K562 (cell line): ENCODE results near the gene TMEM60. TPM values are rescaled to one million over a fixed set of nuclear protein-coding genes. Genes with fewer than 3 reads are reported as not detected.

ENCODE experiments used
- BCLAF1 ChIP-seq, 2 experiments: fragments of 450-650 bp in 1 of 2; IDR thresholded peaks; 2 replicates each; pipeline ENCODE4 v1.6.1; 2011 to 2017; ENCODE audit warnings: low read depth in 2 of 2, antibody characterized with exemption in 1 of 2, borderline replicate concordance in 1 of 2, low read length in 1 of 2, mild to moderate bottlenecking in 1 of 2, mixed read lengths in 1 of 2; ENCODE audit not compliant: control insufficient read depth in 1 of 2
- BDP1 ChIP-seq: IDR thresholded peaks from 3 replicates; pipeline ENCODE4 v1.6.1; 2011; ENCODE audit not compliant: insufficient read length, insufficient read depth
- CBFA2T3 ChIP-seq: fragments of 450-650 bp; IDR thresholded peaks from 2 replicates; pipeline ENCODE4 v1.6.1; 2017
- CBX5 ChIP-seq: IDR thresholded peaks from 2 replicates; pipeline ENCODE4 v1.6.1; 2014; ENCODE audit warnings: low read depth, borderline replicate concordance
- CEBPB ChIP-seq: fragments of 450-650 bp; IDR thresholded peaks from 2 replicates; pipeline ENCODE4 v1.6.1; 2016; ENCODE audit warnings: missing genetic modification characterization, missing compliant biosample characterization
- CREM ChIP-seq: IDR thresholded peaks from 2 replicates; pipeline ENCODE4 v1.6.1; 2014; ENCODE audit warnings: antibody characterized with exemption, low read depth
- GATAD2B ChIP-seq: fragments of 450-650 bp; IDR thresholded peaks from 2 replicates; pipeline ENCODE4 v1.6.1; 2017; ENCODE audit warnings: mild to moderate bottlenecking, borderline replicate concordance
- HDAC1 ChIP-seq, 2 experiments: fragments of 450-650 bp; IDR thresholded peaks; 2 replicates each; pipeline ENCODE4 v1.6.1; 2016 to 2017; ENCODE audit warnings: inconsistent platforms in 1 of 2, mild to moderate bottlenecking in 1 of 2, moderate library complexity in 1 of 2
- IFI16 ChIP-seq: fragments of 250-450 bp; sonication (Bioruptor Pico); IDR thresholded peaks from 2 replicates; pipeline ENCODE4 v2.1.2; 2022; ENCODE audit warnings: mild to moderate bottlenecking, inconsistent platforms
- JUND ChIP-seq, 2 experiments: IDR thresholded peaks; 2 replicates in 1 of 2; 3 replicates in 1 of 2; pipeline ENCODE4 v1.6.1; 2011; ENCODE audit warnings: borderline replicate concordance in 2 of 2, low read depth in 2 of 2, low read length in 2 of 2, improper control_type of control experiment in 1 of 2, missing biosample characterization in 1 of 2, missing genetic modification characterization in 1 of 2, missing genetic modification reagents in 1 of 2
- KDM1A ChIP-seq, 2 experiments: fragments of 450-650 bp; IDR thresholded peaks; 2 replicates each; pipeline ENCODE4 v1.6.1; 2016; ENCODE audit warnings: mild to moderate bottlenecking in 2 of 2
- OTX1 ChIP-seq: fragments of 450-650 bp; formaldehyde crosslinking; IDR thresholded peaks from 2 replicates; pipeline ENCODE4 v1.4.0; 2022; ENCODE audit warnings: mild to moderate bottlenecking
- PRMT5 ChIP-seq: sonication (generic); formaldehyde crosslinking; IDR thresholded peaks from 2 replicates; pipeline ENCODE4 v1.5.0; 2020; ENCODE audit warnings: missing genetic modification reagents
- RBM39 ChIP-seq: fragments of 200-400 bp; formaldehyde crosslinking; optimal IDR thresholded peaks from 2 replicates; pipeline ENCODE3; 2018; ENCODE audit warnings: low read depth, low read length
- RFX5 ChIP-seq: IDR thresholded peaks from 2 replicates; pipeline ENCODE4 v1.6.1; 2011; ENCODE audit warnings: low read depth, mild to moderate bottlenecking, improper control_type of control experiment, low read length
- RUNX1 ChIP-seq: sonication (generic); IDR thresholded peaks from 2 replicates; pipeline ENCODE4 v1.6.1; 2016; ENCODE audit warnings: antibody characterized with exemption, low read depth
- SNRNP70 ChIP-seq: fragments of 200-400 bp; formaldehyde crosslinking; optimal IDR thresholded peaks from 2 replicates; pipeline ENCODE3; 2017; ENCODE audit warnings: low read depth, low read length
- TAL1 ChIP-seq: fragments of 450-650 bp; IDR thresholded peaks from 2 replicates; pipeline ENCODE4 v1.6.1; 2016; ENCODE audit warnings: mild to moderate bottlenecking
- TEAD4 ChIP-seq, 2 experiments: sonication (generic) in 1 of 2; formaldehyde crosslinking in 1 of 2; IDR thresholded peaks; 2 replicates each; pipeline versions ENCODE4 v1.6.1 to v1.8.0; 2012 to 2022; ENCODE audit warnings: borderline replicate concordance in 1 of 2, inconsistent platforms in 1 of 2, low read length in 1 of 2, mild to moderate bottlenecking in 1 of 2, missing genetic modification reagents in 1 of 2
- ZEB2 ChIP-seq: fragments of 450-650 bp; IDR thresholded peaks from 2 replicates; pipeline ENCODE4 v1.6.1; 2016
- ZFP36 ChIP-seq: fragments of 150-350 bp; IDR thresholded peaks from 2 replicates; pipeline ENCODE4 v1.6.1; 2018; ENCODE audit warnings: low read length, low read depth; ENCODE audit not compliant: partially characterized antibody
- ZNF12 ChIP-seq: sonication (generic); formaldehyde crosslinking; IDR thresholded peaks from 2 replicates; pipeline ENCODE4 v1.4.0; 2020; ENCODE audit warnings: mild to moderate bottlenecking, missing genetic modification reagents
- ZNF830 ChIP-seq: fragments of 250-450 bp; sonication (Bioruptor Pico); IDR thresholded peaks from 2 replicates; pipeline ENCODE4 v1.5.0; 2021; ENCODE audit warnings: mild to moderate bottlenecking
- polyA plus RNA-seq, 8 experiments: library from polyadenylated mRNA; depleted of rRNA in 4 of 8; stranded (reverse) in 5 of 8; unstranded in 3 of 8; fragments of >200 nt; fragmentation: Nextera tagmentation in 2 of 8; fragmentation: Illumina TruSeq in 1 of 8; extraction: Ambion mirVana in 2 of 8; extraction: Trizol in 1 of 8; gene quantifications; 2 replicates each; pipeline versions ENCODE4 v1.2.1 to v1.2.3, GENCODE V29; 2011 to 2014; ENCODE audit warnings: inconsistent platforms in 1 of 8, missing spikeins in 1 of 8
- total RNA-seq, 7 experiments: library from RNA; depleted of rRNA in 6 of 7; stranded (reverse); fragments of >200 nt in 6 of 7; fragmentation: Illumina TruSeq in 2 of 7; extraction: Trizol in 2 of 7; gene quantifications; 2 replicates each; pipeline versions ENCODE4 v1.2.1 to v1.2.3, GENCODE V29; 2011 to 2021; ENCODE audit warnings: low replicate concordance in 1 of 7
- TF ChIP-seq, protein P1 (sequence below): fragments of 250-450 bp; sonication (Bioruptor Pico); IDR thresholded peaks from 2 replicates; pipeline ENCODE4 v1.4.0; 2020; ENCODE audit warnings: mild to moderate bottlenecking
- TF ChIP-seq, protein P2 (sequence below): IDR thresholded peaks from 2 replicates; pipeline ENCODE4 v1.6.1; 2012; ENCODE audit warnings: low read depth, low read length, improper control_type of control experiment, borderline replicate concordance

TMEM60 gene
- total and polyA plus RNA-seq, 9 of the 15 experiments (the other 6 are each of a cell fraction or from before 2014, with no cell fraction given): 12.5 to 140 (median 38.4) TPM

DNA sequence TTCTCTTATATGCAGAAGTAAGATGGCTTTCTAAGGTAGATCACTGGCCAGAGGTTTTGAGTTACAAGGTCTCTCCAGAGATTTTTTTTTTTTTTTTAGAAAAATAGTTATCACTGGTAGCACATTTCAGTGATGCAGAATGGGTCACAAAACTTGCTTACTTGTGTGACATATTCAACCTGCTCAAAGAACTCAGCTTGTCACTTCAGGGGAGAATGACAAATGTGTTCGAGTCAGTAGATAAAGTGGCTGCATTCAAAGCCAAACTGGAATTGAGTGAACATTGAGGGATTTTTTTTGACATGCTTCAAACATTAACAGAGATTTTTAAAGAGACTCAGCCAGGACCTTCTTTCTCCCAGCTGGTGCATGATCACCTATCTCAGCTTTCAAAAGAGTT is 33.7 kb upstream of the TMEM60 start (continued):
- TF ChIP-seq BCLAF1 (IDR thresholded peaks at IDR 0.05; ENCODE audit: borderline replicate concordance in 1 of 2, control insufficient read depth in 1 of 2, low read depth in 2 of 2, low read length in 1 of 2) (no peak), KDM1A (IDR thresholded peaks at IDR 0.05) (peak; percentile 86 to 92), IFI16 (no peak), TEAD4 (IDR thresholded peaks at IDR 0.05; ENCODE audit: low read length) (peak; percentile 42), TEAD4 (CRISPR knock-in tag; IDR thresholded peaks at IDR 0.05; ENCODE audit: borderline replicate concordance) (no peak), ZNF12 (CRISPR knock-in tag) (no peak), ZFP36 (no peak), CBX5 (0 out of 2 replicates have a peak, but pooled peaks have one; percentile 38), RBM39 (no peak), CEBPB (no peak), SNRNP70 (no peak), RFX5 (no peak), ZEB2 (0 out of 2 replicates have a peak, but pooled peaks have one; percentile 21), RUNX1 (no peak), TAL1 (peak; percentile 48; the same call in 1 of the 2 replicates), PRMT5 (CRISPR knock-in tag) (no peak), CBFA2T3 (peak; percentile 78), HDAC1 (IDR thresholded peaks at IDR 0.05) (peak in 1 of 2 experiments; percentile 58; a peak in 1 of 4 replicates), BDP1 (no peak), ZNF830 (CRISPR knock-in tag) (no peak), OTX1 (no peak), JUND (IDR thresholded peaks at IDR 0.05; ENCODE audit: borderline replicate concordance, low read depth, low read length) (no peak), JUND (tag; IDR thresholded peaks at IDR 0.05; ENCODE audit: borderline replicate concordance, low read depth, low read length) (no peak; the same call in 2 of the 3 replicates), CREM (peak; percentile 35; the same call in 1 of the 2 replicates), GATAD2B (no peak)
- TF ChIP-seq, protein P1, sequence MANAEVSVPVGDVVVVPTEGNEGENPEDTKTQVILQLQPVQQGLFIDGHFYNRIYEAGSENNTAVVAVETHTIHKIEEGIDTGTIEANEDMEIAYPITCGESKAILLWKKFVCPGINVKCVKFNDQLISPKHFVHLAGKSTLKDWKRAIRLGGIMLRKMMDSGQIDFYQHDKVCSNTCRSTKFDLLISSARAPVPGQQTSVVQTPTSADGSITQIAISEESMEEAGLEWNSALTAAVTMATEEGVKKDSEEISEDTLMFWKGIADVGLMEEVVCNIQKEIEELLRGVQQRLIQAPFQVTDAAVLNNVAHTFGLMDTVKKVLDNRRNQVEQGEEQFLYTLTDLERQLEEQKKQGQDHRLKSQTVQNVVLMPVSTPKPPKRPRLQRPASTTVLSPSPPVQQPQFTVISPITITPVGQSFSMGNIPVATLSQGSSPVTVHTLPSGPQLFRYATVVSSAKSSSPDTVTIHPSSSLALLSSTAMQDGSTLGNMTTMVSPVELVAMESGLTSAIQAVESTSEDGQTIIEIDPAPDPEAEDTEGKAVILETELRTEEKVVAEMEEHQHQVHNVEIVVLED (CRISPR knock-in tag): no peak
- TF ChIP-seq, protein P2, sequence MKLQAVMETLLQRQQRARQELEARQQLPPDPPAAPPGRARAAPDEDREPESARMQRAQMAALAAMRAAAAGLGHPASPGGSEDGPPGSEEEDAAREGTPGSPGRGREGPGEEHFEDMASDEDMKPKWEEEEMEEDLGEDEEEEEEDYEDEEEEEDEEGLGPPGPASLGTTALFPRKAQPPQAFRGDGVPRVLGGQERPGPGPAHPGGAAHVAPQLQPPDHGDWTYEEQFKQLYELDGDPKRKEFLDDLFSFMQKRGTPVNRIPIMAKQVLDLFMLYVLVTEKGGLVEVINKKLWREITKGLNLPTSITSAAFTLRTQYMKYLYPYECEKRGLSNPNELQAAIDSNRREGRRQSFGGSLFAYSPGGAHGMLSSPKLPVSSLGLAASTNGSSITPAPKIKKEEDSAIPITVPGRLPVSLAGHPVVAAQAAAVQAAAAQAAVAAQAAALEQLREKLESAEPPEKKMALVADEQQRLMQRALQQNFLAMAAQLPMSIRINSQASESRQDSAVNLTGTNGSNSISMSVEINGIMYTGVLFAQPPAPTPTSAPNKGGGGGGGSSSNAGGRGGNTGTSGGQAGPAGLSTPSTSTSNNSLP: peak; percentile 37; the same call in 1 of the 2 replicates
